Activated CD4-positive, alpha-beta T cell treated with anti-CD3 and anti-CD28 coated beads, Interleukin-2, amount 50 U/mL, for 16 hours (primary cell): ENCODE data around the gene GOLGA2.

ENCODE experiments used
- DNase-seq: peaks from one replicate; pipeline ENCODE4 v3.0.0-alpha.2; 2020

The GOLGA2 gene

DNA sequence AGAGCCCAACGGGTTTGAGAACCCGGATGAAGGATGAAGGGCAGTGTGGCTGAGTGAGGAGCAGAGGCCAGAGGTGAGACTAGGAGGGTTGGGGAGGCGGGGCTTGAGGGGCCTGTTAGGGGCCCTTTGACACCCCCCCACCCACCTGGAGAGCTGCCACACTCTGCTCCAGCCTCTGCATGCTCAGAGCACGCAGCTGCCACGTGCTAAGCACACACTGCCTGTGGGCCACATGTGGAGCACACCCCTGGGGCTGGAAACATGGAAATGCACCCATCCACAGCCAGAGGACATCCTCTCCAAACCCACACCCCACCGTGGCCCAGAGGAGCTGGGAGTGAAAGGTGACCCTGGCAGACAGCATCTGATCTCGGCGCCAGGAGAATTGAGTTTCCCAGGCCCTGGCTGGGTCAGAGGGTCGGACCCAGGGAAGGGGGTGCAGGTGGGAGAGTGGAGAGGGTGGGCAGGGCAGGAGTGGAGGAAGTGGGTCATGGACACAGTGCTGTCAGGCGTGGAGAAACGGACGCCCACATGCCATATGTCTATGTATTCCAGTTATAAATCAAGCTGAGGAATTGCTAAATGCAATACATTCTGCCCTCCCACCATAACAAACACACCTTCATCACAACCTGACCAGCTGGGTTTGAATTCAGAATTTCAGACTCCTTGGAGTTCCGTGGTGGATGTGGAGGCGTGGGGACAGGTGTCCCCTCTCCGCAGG is 66.7 kb downstream of the GOLGA2 start:
- DNase-seq, result no peak

GRCh38 chr9:128208386-128208785 is 67.4 kb downstream of the GOLGA2 start:
- no peak for DNase-seq

- no peak for DNase-seq
Observed at GRCh38 chr9:128206916-128207910, 68.6 kb downstream of the GOLGA2 start.

DNA sequence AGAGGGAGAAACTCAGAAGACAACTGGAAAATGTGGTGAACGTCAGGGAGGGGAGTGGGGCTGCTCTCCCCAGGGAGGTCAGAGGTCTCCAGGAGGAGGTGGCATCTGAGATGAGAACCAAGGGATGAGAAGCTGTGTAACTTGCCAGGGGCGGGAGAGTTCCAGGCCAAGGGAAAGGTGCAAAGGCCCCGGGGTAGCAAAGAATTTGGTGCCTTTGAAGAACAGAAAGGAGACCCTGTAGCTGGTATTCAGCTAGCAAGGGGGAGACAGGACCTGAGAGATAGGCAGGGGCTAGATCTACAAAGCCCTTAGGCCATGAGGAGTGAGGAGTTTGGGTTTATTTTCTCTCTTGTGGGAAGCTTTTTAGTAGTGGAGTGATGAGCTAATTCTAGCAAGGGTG is 69.3 kb downstream of the GOLGA2 start:
- no peak for DNase-seq
